ENCODE measurements around the gene UBE2Z.

The UBE2Z gene

GRCh38 chr17:48961516-48962233, 53.5 kb downstream of the UBE2Z start:
- no peak for DNase-seq

DNA sequence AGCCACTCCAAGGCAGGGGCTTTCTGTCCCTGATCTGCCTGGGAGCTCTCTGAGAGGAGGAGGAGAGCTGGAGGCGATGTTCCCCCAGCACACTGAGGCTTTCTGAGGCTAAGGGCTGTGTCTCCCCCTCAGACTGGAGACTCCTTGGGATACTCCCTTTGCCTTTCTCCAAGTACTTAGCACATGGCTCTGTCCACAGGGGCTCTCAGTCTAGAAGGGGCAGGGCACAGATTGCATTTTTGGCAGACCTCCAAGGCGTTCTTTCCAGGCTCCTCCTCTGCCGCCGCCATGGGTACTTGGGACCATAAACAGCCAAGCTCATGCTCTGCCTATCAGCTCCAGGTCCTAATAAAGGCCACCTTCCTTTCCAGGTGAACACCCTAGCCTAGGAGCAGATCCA, 62.0 kb downstream of the UBE2Z start:
- DNase-seq, result no peak

DNA sequence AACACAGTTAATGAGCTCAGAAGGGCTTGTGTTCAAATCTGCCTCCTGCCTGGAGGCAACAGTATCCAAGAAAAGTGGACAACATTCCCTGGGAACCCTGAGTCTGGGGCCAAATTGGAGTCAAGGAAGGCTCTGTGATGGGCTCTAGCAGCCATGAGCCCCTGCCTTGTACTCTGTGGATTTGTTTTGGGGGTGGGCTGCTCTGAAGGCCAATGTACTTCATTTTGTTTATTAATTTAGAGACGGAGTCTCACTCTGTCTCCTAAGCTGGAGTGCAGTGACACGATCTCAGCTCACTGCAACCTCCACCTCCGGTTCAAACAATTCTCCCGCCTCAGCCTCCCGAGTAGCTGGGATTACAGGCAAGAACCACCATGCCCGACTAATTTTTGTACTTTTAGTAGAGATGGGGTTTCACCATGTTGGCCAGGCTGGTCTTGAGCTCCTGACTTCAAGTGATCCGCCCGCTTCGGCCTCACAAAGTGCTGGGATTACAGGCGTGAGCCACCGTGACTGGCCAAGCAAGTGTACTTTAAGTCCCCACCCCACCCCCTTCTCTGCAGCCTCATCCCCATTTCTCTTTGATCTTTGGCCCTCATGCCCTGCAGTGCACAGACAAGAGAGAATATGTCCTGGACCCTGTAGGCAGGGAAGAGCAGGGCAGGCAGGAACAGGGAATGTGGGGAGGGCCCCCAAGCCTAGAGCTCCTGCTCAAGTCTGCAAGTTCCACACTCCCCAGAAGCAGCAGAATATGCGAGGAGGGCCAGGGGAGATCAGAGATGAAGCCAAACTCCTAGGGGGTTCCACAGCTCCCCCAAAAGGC, 62.9 kb downstream of the UBE2Z start:
- DNase-seq, result no peak

GRCh38 chr17:48972749-48973097, 64.5 kb downstream of the UBE2Z start:
- no peak for DNase-seq

- DNase-seq, result no peak
Observed at GRCh38 chr17:48973806-48974205, 65.6 kb downstream of the UBE2Z start.

Data from SW 1271 (cell line).